Stimulated activated CD4-positive, alpha-beta T cell treated with anti-CD3 and anti-CD28 coated beads, Interleukin-4, amount 100 ng/mL, for 4 hours (primary cell): ENCODE results near the gene FTO.

Experiments used
- DNase-seq, 2 experiments: peaks; one replicate each; pipeline ENCODE4 v3.0.0-alpha.2; 2020

The FTO gene

GRCh38 chr16:54030451-54030850 lies 326.5 kb downstream of the FTO start:
- no peak for DNase-seq

GRCh38 chr16:54031107-54031760 lies 327.3 kb downstream of the FTO start:
- no peak for DNase-seq

GRCh38 chr16:54033747-54034146 lies 329.8 kb downstream of the FTO start:
- no peak for DNase-seq

- DNase-seq = no peak
These were observed 330.7 kb downstream of the FTO start for GRCh38 chr16:54034684-54035083.

GRCh38 chr16:54040480-54040879 lies 336.5 kb downstream of the FTO start:
- DNase-seq = no peak

GRCh38 chr16:54040975-54041374 lies 337.0 kb downstream of the FTO start:
- DNase-seq = no peak

- DNase-seq = no peak
These were observed 344.9 kb downstream of the FTO start for GRCh38 chr16:54048586-54049495.

GRCh38 chr16:54049591-54050458 lies 345.9 kb downstream of the FTO start:
- no peak for DNase-seq

- no peak for DNase-seq
These were observed 346.7 kb downstream of the FTO start for GRCh38 chr16:54050459-54051210.

- DNase-seq = no peak
These were observed 347.9 kb downstream of the FTO start for GRCh38 chr16:54051821-54052220.

- no peak for DNase-seq
These were observed 348.3 kb downstream of the FTO start for GRCh38 chr16:54052271-54052670.

GRCh38 chr16:54053891-54054820 lies 350.2 kb downstream of the FTO start:
- DNase-seq = no peak

GRCh38 chr16:54055191-54055590 lies 351.2 kb downstream of the FTO start:
- no peak for DNase-seq

- DNase-seq = no peak
These were observed 351.9 kb downstream of the FTO start for GRCh38 chr16:54055864-54056263.

- DNase-seq = no peak
These were observed 353.0 kb downstream of the FTO start for GRCh38 chr16:54056921-54057320.

- no peak for DNase-seq
These were observed 355.4 kb downstream of the FTO start for GRCh38 chr16:54059319-54059718.

GRCh38 chr16:54060599-54061421 lies 356.9 kb downstream of the FTO start:
- no peak for DNase-seq

GRCh38 chr16:54061454-54061853 lies 357.5 kb downstream of the FTO start:
- no peak for DNase-seq

- no peak for DNase-seq
These were observed 358.7 kb downstream of the FTO start for GRCh38 chr16:54062361-54063278.
